Measurements from ENCODE around the gene COMMD10. TPM values are rescaled to one million over a fixed set of nuclear protein-coding genes. Genes with fewer than 3 reads are reported as not detected.

The COMMD10 gene
- polyA plus RNA-seq, 1 donor from 2014 or later, result 23.1 TPM

DNA sequence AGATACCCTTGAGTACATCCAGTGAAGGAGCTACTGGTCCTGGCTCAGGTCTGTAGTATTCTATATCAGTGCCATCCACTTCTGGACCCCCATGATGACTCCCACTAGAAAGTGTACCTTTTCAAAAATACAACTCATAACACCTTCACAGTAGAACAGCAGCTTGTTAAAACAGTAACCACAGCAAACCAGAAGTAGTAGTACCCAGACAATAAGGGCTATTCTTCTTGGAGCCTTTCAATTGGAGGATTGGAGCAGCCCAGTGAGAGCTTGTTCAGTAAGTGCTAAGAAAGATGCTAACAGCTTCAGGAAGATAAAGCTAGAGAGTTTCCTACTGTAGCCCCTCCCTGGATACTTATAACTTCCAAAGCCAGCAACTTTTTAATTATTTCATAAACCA is 42.5 kb upstream of the COMMD10 start:
- Histone ChIP-seq H3K9me2 (ENCODE audit: insufficient read depth, low read length) (no peaks in the 10 kb centered on the region), H2AFZ (ENCODE audit: low read depth, low read length) (no peak overlapping the region), H3K4me3 (ENCODE audit: low read length) (no peak overlapping the region), H3K27me3 (ENCODE audit: insufficient read depth, low read depth, low read length) (no peaks in the 10 kb centered on the region), H3F3A (ENCODE audit: insufficient read depth, low read length, poor library complexity, severe bottlenecking) (no peaks in the 10 kb centered on the region), H3K9ac (ENCODE audit: low read length) (no peak overlapping the region), H3K27ac (ENCODE audit: low read length) (no peak overlapping the region), H3K79me2 (replicated peaks; ENCODE audit: insufficient read depth, low read length) (no peaks in the 10 kb centered on the region), H3K4me2 (ENCODE audit: low read length) (no peak overlapping the region), H3K36me3 (ENCODE audit: insufficient read depth, low read length) (no peaks in the 10 kb centered on the region), H4K20me1 (ENCODE audit: insufficient read depth) (no peaks in the 10 kb centered on the region), H3K9me3 (ENCODE audit: low read length) (no peaks in the 10 kb centered on the region)
- TF ChIP-seq TAF1 (IDR thresholded peaks at IDR 0.05; ENCODE audit: low read depth) (no peak), MXI1 (conservative IDR thresholded peaks at IDR 0.05; ENCODE audit: poor library complexity, severe bottlenecking) (no peak), POLR2AphosphoS5 (IDR thresholded peaks at IDR 0.05) (no peak), EZH2 (IDR thresholded peaks at IDR 0.05; ENCODE audit: borderline replicate concordance, insufficient read depth, low read length, poor library complexity, severe bottlenecking) (no peak), SMC3 (conservative IDR thresholded peaks at IDR 0.05; ENCODE audit: poor library complexity) (no peak), EP300 (conservative IDR thresholded peaks at IDR 0.05; ENCODE audit: poor library complexity, severe bottlenecking) (no peak), RAD21 (conservative IDR thresholded peaks at IDR 0.05) (no peak)
- TF ChIP-seq, protein P1, sequence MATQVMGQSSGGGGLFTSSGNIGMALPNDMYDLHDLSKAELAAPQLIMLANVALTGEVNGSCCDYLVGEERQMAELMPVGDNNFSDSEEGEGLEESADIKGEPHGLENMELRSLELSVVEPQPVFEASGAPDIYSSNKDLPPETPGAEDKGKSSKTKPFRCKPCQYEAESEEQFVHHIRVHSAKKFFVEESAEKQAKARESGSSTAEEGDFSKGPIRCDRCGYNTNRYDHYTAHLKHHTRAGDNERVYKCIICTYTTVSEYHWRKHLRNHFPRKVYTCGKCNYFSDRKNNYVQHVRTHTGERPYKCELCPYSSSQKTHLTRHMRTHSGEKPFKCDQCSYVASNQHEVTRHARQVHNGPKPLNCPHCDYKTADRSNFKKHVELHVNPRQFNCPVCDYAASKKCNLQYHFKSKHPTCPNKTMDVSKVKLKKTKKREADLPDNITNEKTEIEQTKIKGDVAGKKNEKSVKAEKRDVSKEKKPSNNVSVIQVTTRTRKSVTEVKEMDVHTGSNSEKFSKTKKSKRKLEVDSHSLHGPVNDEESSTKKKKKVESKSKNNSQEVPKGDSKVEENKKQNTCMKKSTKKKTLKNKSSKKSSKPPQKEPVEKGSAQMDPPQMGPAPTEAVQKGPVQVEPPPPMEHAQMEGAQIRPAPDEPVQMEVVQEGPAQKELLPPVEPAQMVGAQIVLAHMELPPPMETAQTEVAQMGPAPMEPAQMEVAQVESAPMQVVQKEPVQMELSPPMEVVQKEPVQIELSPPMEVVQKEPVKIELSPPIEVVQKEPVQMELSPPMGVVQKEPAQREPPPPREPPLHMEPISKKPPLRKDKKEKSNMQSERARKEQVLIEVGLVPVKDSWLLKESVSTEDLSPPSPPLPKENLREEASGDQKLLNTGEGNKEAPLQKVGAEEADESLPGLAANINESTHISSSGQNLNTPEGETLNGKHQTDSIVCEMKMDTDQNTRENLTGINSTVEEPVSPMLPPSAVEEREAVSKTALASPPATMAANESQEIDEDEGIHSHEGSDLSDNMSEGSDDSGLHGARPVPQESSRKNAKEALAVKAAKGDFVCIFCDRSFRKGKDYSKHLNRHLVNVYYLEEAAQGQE (IDR thresholded peaks at IDR 0.05; ENCODE audit: borderline replicate concordance), result no peak
- TF ChIP-seq, protein P2, sequence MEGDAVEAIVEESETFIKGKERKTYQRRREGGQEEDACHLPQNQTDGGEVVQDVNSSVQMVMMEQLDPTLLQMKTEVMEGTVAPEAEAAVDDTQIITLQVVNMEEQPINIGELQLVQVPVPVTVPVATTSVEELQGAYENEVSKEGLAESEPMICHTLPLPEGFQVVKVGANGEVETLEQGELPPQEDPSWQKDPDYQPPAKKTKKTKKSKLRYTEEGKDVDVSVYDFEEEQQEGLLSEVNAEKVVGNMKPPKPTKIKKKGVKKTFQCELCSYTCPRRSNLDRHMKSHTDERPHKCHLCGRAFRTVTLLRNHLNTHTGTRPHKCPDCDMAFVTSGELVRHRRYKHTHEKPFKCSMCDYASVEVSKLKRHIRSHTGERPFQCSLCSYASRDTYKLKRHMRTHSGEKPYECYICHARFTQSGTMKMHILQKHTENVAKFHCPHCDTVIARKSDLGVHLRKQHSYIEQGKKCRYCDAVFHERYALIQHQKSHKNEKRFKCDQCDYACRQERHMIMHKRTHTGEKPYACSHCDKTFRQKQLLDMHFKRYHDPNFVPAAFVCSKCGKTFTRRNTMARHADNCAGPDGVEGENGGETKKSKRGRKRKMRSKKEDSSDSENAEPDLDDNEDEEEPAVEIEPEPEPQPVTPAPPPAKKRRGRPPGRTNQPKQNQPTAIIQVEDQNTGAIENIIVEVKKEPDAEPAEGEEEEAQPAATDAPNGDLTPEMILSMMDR (IDR thresholded peaks at IDR 0.05; ENCODE audit: poor library complexity, severe bottlenecking), result no peak

GRCh38 chr5:116044073-116044472 is 40.8 kb upstream of the COMMD10 start:
- no peaks in the 10 kb centered on the region for H4K20me1 ChIP-seq (ENCODE audit: insufficient read depth)
- no peak overlapping the region for H3K4me3 ChIP-seq (ENCODE audit: low read length)
- H3F3A ChIP-seq (ENCODE audit: insufficient read depth, low read length, poor library complexity, severe bottlenecking), result no peaks in the 10 kb centered on the region
- TF ChIP-seq SMC3 (conservative IDR thresholded peaks at IDR 0.05; ENCODE audit: poor library complexity) (no peak), MXI1 (conservative IDR thresholded peaks at IDR 0.05; ENCODE audit: poor library complexity, severe bottlenecking) (no peak), EP300 (conservative IDR thresholded peaks at IDR 0.05; ENCODE audit: poor library complexity, severe bottlenecking) (no peak), POLR2AphosphoS5 (IDR thresholded peaks at IDR 0.05) (no peak), EZH2 (IDR thresholded peaks at IDR 0.05; ENCODE audit: borderline replicate concordance, insufficient read depth, low read length, poor library complexity, severe bottlenecking) (no peak), TAF1 (IDR thresholded peaks at IDR 0.05; ENCODE audit: low read depth) (no peak), RAD21 (conservative IDR thresholded peaks at IDR 0.05) (no peak)
- TF ChIP-seq, protein P2 (IDR thresholded peaks at IDR 0.05; ENCODE audit: poor library complexity, severe bottlenecking), result no peak
- TF ChIP-seq, protein P1 (IDR thresholded peaks at IDR 0.05; ENCODE audit: borderline replicate concordance), result no peak
- no peak overlapping the region for H2AFZ ChIP-seq (ENCODE audit: low read depth, low read length)
- H3K4me2 ChIP-seq (ENCODE audit: low read length), result no peak overlapping the region
- no peaks in the 10 kb centered on the region for H3K27me3 ChIP-seq (ENCODE audit: insufficient read depth, low read depth, low read length)
- H3K27ac ChIP-seq (ENCODE audit: low read length), result no peak overlapping the region
- no peaks in the 10 kb centered on the region for H3K9me2 ChIP-seq (ENCODE audit: insufficient read depth, low read length)
- H3K9me3 ChIP-seq (ENCODE audit: low read length), result no peaks in the 10 kb centered on the region
- H3K36me3 ChIP-seq (ENCODE audit: insufficient read depth, low read length), result no peaks in the 10 kb centered on the region
- no peak overlapping the region for H3K9ac ChIP-seq (ENCODE audit: low read length)
- no peaks in the 10 kb centered on the region for H3K79me2 ChIP-seq (replicated peaks; ENCODE audit: insufficient read depth, low read length)

All from neural cell (in vitro differentiated cells).